ENCODE measurements around the gene TSC22D2.

DNA sequence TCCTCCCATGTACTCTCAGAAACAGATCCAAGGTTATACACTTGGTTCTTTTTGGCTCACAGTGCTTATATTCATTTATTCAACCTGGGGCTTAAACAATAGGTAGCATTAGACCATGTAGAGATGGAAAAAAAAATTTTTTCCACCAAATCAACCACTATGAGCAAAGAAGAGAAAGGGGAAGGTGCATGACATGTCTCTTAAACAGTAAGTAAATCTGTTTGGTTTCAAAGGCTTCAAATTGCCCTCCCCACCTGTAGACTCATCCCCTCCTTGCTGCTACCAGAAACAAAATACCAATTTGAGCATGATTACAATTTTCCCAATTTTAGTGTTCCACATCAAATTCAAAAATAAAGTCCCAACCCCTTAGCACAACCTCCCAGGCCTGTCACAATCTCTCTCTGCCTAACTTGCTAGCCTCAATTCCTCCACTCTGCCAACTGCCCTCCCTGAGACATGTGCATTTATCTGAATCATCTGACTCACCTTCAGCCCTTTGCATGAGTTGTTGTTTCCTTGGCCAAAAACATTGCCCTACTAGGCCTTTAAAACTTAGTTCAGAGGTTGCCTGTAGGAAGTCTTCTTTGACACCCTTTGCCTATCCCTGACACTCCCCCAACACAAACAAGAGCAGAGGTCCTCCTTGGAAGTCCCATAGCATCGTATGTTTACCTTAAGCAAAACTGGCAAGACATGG is 30.3 kb upstream of the TSC22D2 start:
- TF ChIP-seq FOXM1 (IDR thresholded peaks at IDR 0.05; ENCODE audit: borderline replicate concordance, low read depth): no peak
- no peak for TF ChIP-seq YY1 (IDR thresholded peaks at IDR 0.05; ENCODE audit: low read depth)
- no peak for TF ChIP-seq EP300 (IDR thresholded peaks at IDR 0.05; ENCODE audit: borderline replicate concordance)
- TF ChIP-seq TCF12 (IDR thresholded peaks at IDR 0.05; ENCODE audit: low read depth): no peak
- TF ChIP-seq, protein P1, sequence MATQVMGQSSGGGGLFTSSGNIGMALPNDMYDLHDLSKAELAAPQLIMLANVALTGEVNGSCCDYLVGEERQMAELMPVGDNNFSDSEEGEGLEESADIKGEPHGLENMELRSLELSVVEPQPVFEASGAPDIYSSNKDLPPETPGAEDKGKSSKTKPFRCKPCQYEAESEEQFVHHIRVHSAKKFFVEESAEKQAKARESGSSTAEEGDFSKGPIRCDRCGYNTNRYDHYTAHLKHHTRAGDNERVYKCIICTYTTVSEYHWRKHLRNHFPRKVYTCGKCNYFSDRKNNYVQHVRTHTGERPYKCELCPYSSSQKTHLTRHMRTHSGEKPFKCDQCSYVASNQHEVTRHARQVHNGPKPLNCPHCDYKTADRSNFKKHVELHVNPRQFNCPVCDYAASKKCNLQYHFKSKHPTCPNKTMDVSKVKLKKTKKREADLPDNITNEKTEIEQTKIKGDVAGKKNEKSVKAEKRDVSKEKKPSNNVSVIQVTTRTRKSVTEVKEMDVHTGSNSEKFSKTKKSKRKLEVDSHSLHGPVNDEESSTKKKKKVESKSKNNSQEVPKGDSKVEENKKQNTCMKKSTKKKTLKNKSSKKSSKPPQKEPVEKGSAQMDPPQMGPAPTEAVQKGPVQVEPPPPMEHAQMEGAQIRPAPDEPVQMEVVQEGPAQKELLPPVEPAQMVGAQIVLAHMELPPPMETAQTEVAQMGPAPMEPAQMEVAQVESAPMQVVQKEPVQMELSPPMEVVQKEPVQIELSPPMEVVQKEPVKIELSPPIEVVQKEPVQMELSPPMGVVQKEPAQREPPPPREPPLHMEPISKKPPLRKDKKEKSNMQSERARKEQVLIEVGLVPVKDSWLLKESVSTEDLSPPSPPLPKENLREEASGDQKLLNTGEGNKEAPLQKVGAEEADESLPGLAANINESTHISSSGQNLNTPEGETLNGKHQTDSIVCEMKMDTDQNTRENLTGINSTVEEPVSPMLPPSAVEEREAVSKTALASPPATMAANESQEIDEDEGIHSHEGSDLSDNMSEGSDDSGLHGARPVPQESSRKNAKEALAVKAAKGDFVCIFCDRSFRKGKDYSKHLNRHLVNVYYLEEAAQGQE (IDR thresholded peaks at IDR 0.05; ENCODE audit: low read depth): no peak
- TF ChIP-seq TAF1 (IDR thresholded peaks at IDR 0.05; ENCODE audit: low read depth): no peak
- TF ChIP-seq RAD21 (IDR thresholded peaks at IDR 0.05; ENCODE audit: low read depth): no peak
- no peak for TF ChIP-seq NFIC (IDR thresholded peaks at IDR 0.05)
- TF ChIP-seq CREB1 (IDR thresholded peaks at IDR 0.05; ENCODE audit: low read depth): no peak
- TF ChIP-seq TEAD4 (IDR thresholded peaks at IDR 0.05): no peak
- TF ChIP-seq, protein P2, sequence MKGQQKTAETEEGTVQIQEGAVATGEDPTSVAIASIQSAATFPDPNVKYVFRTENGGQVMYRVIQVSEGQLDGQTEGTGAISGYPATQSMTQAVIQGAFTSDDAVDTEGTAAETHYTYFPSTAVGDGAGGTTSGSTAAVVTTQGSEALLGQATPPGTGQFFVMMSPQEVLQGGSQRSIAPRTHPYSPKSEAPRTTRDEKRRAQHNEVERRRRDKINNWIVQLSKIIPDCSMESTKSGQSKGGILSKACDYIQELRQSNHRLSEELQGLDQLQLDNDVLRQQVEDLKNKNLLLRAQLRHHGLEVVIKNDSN (IDR thresholded peaks at IDR 0.05): no peak
- TF ChIP-seq ZBTB7A (IDR thresholded peaks at IDR 0.05; ENCODE audit: low read depth): no peak
- TF ChIP-seq, protein P3, sequence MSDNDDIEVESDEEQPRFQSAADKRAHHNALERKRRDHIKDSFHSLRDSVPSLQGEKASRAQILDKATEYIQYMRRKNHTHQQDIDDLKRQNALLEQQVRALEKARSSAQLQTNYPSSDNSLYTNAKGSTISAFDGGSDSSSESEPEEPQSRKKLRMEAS (IDR thresholded peaks at IDR 0.05): no peak
- TF ChIP-seq CEBPB (IDR thresholded peaks at IDR 0.05): no peak
